ENCODE measurements around the gene ATP8B3.

ATP8B3 gene

GRCh38 chr19:1843646-1844394 lies 31.7 kb upstream of the ATP8B3 start:
- TF ChIP-seq RAD21 (IDR thresholded peaks at IDR 0.05; ENCODE audit: low read depth) (no peak), TAF1 (IDR thresholded peaks at IDR 0.05; ENCODE audit: low read depth) (no peak), EGR1 (IDR thresholded peaks at IDR 0.05) (no peak), EP300 (IDR thresholded peaks at IDR 0.05; ENCODE audit: borderline replicate concordance) (no peak), TCF12 (IDR thresholded peaks at IDR 0.05; ENCODE audit: low read depth) (no peak), FOXM1 (IDR thresholded peaks at IDR 0.05; ENCODE audit: borderline replicate concordance, low read depth) (no peak)

- TF ChIP-seq TEAD4 (IDR thresholded peaks at IDR 0.05) (no peak), NFIC (IDR thresholded peaks at IDR 0.05) (no peak), ZBTB7A (IDR thresholded peaks at IDR 0.05; ENCODE audit: low read depth) (no peak), USF1 (IDR thresholded peaks at IDR 0.05) (no peak), REST (IDR thresholded peaks at IDR 0.05; ENCODE audit: low read depth) (no peak), MAX (IDR thresholded peaks at IDR 0.05) (no peak), FOXM1 (IDR thresholded peaks at IDR 0.05; ENCODE audit: borderline replicate concordance, low read depth) (no peak), CREB1 (IDR thresholded peaks at IDR 0.05; ENCODE audit: low read depth) (no peak), YY1 (IDR thresholded peaks at IDR 0.05; ENCODE audit: low read depth) (no peak)
Measured at GRCh38 chr19:1843116-1843515, 31.0 kb upstream of the ATP8B3 start.

- TF ChIP-seq CEBPB (IDR thresholded peaks at IDR 0.05) (no peak), CREB1 (IDR thresholded peaks at IDR 0.05; ENCODE audit: low read depth) (no peak), ZBTB7A (IDR thresholded peaks at IDR 0.05; ENCODE audit: low read depth) (no peak)
Measured at GRCh38 chr19:1841209-1841924, 29.3 kb upstream of the ATP8B3 start.

GRCh38 chr19:1840541-1841115 lies 28.6 kb upstream of the ATP8B3 start:
- TF ChIP-seq NFIC (IDR thresholded peaks at IDR 0.05), result no peak
- TF ChIP-seq ZBTB7A (IDR thresholded peaks at IDR 0.05; ENCODE audit: low read depth), result no peak
- TF ChIP-seq TAF1 (IDR thresholded peaks at IDR 0.05; ENCODE audit: low read depth), result no peak
- no peak for TF ChIP-seq TEAD4 (IDR thresholded peaks at IDR 0.05)
- TF ChIP-seq TCF12 (IDR thresholded peaks at IDR 0.05; ENCODE audit: low read depth), result no peak
- TF ChIP-seq CEBPB (IDR thresholded peaks at IDR 0.05), result no peak
- no peak for TF ChIP-seq YY1 (IDR thresholded peaks at IDR 0.05; ENCODE audit: low read depth)
- no peak for TF ChIP-seq FOXM1 (IDR thresholded peaks at IDR 0.05; ENCODE audit: borderline replicate concordance, low read depth)
- no peak for TF ChIP-seq MAX (IDR thresholded peaks at IDR 0.05)
- TF ChIP-seq CREB1 (IDR thresholded peaks at IDR 0.05; ENCODE audit: low read depth), result no peak
- TF ChIP-seq USF1 (IDR thresholded peaks at IDR 0.05), result no peak
- no peak for TF ChIP-seq RAD21 (IDR thresholded peaks at IDR 0.05; ENCODE audit: low read depth)
- TF ChIP-seq EGR1 (IDR thresholded peaks at IDR 0.05), result no peak
- TF ChIP-seq REST (IDR thresholded peaks at IDR 0.05; ENCODE audit: low read depth), result no peak
- no peak for TF ChIP-seq EP300 (IDR thresholded peaks at IDR 0.05; ENCODE audit: borderline replicate concordance)

GRCh38 chr19:1839658-1840540 lies 27.8 kb upstream of the ATP8B3 start:
- TF ChIP-seq NFIC (IDR thresholded peaks at IDR 0.05) (no peak), YY1 (IDR thresholded peaks at IDR 0.05; ENCODE audit: low read depth) (no peak), REST (IDR thresholded peaks at IDR 0.05; ENCODE audit: low read depth) (no peak), EGR1 (IDR thresholded peaks at IDR 0.05) (no peak), ZBTB7A (IDR thresholded peaks at IDR 0.05; ENCODE audit: low read depth) (no peak), CREB1 (IDR thresholded peaks at IDR 0.05; ENCODE audit: low read depth) (no peak), RAD21 (IDR thresholded peaks at IDR 0.05; ENCODE audit: low read depth) (no peak), MAX (IDR thresholded peaks at IDR 0.05) (no peak)

Measured in Ishikawa (cell line).